CD4-positive, alpha-beta T cell treated with Interleukin-12 subunit alpha and Interleukin-12 subunit beta, for 1 hour (primary cell): ENCODE measurements around the gene CNTN5.

Source experiments
- DNase-seq: peaks from one replicate; pipeline ENCODE4 v3.0.0-alpha.2; 2020

The CNTN5 gene

GRCh38 chr11:99171330-99171729, 150.6 kb downstream of the CNTN5 start:
- no peak for DNase-seq

DNA sequence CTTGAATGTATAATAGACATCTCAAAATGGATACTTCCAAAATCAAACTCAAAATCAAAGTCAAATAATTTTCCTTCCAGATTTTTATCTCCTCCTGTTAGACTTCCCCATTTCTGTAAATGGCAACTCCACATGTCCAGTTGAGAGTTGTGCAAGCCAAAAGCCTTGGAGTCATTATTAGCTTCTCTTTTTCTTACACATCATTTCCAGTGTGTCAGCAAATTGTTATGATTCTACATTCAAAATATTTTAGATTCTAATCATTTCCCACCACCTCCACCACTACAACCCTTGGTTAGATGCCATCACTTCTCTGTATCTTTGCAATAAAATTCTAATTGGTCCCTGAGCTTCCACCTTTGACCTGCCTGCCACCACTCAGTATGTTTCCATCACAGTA, 155.7 kb downstream of the CNTN5 start:
- no peak for DNase-seq

- no peak for DNase-seq
Observed at GRCh38 chr11:99177446-99177845, 156.7 kb downstream of the CNTN5 start.

DNA sequence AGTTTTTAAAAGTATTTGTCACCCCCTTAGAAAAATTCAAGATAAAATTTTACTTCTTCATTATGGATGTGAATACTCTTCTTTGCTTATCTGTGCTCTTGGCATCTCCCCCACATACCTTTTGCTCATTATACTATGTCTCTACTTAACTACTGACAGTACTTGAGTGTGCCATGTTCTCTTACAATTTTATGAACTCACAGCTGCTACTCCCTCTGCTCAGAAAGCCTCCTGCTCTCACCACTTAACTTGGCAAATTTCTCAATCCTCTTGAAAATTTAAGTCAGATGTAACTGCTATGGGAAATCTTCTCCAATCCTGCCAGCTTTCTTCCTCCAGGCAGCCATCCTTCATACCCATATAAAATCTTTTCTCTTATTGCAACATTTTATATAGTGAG, 163.4 kb downstream of the CNTN5 start:
- DNase-seq: no peak

GRCh38 chr11:99188221-99188620, 167.5 kb downstream of the CNTN5 start:
- DNase-seq: no peak

DNA sequence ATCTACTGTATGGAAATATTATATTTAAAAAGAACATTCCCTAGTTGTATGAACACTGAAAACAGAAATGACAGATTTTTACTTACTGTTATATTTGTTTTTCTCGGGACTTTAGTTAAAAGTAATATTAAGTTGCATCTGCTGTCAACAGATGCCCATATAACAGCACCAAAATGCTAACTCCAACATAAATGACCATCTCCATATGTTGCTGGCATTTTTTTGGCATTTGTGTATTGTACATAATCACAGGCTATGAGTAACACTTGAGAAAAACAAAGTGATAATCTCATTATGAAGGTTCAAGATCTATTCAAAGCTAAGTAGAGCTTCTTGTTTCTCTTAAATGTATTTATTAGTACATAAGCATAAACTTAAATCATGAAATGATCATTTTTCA, 172.0 kb downstream of the CNTN5 start:
- DNase-seq: no peak

GRCh38 chr11:99197477-99197876, 176.7 kb downstream of the CNTN5 start:
- DNase-seq: no peak

GRCh38 chr11:99198215-99198614, 177.5 kb downstream of the CNTN5 start:
- no peak for DNase-seq

DNA sequence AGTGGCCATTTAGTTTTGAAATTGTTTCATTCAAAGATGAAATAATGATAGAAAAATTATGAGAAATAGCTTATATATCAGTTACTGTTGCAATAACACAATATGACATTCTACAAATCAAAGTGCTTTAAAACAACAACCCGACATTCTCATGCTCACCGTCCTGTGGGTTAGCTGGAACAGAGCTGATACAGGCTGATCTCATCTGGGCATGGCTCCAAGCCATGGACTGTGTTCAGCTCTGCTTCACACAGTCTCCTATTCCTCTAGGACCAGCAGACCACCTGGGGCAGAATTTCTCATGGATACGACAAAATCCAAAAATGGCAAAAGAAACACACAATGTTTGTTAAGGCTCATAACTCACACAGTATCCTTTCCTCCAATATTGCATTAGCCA, 178.6 kb downstream of the CNTN5 start:
- no peak for DNase-seq

- DNase-seq: no peak
Observed at GRCh38 chr11:99200720-99201119, 180.0 kb downstream of the CNTN5 start.

- DNase-seq: no peak
Observed at GRCh38 chr11:99208813-99209212, 188.1 kb downstream of the CNTN5 start.

DNA sequence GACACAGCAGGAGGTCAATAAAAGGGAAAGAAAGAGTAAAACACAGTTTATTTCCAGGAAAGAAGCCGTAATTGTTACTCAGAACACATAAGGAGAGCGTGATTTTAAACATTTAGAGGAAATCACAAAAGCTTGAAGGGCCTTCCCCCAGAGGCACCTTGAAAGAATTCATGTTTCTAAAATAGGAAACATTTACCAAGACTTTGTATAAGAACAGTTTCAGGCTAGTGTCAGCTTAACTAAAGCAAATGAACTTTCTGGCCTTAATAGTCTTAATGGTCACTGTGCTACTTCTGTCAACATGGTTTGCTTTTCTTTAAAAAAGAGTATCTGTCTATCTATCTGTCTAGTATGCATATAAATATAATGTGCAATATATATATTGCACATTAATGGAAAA, 208.8 kb downstream of the CNTN5 start:
- DNase-seq: no peak

DNA sequence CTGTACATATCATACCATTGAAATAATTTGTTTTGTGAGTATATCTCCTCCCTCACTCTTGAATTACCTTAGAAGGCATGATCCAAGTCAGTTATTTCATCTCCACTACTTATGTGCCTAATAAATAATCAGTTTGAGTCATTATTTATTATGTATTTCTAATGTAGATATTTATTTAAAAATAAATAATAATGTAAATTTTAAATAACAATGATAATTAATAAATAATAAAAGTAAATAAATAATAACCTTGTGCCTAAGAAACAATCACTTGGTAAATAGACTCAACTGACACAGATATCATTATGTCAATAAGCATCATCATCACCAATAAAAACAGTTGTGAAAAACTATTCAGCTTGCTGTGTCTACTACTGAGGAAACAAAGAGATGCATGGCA, 213.8 kb downstream of the CNTN5 start:
- DNase-seq: no peak

GRCh38 chr11:99238401-99238800, 217.7 kb downstream of the CNTN5 start:
- DNase-seq: no peak

DNA sequence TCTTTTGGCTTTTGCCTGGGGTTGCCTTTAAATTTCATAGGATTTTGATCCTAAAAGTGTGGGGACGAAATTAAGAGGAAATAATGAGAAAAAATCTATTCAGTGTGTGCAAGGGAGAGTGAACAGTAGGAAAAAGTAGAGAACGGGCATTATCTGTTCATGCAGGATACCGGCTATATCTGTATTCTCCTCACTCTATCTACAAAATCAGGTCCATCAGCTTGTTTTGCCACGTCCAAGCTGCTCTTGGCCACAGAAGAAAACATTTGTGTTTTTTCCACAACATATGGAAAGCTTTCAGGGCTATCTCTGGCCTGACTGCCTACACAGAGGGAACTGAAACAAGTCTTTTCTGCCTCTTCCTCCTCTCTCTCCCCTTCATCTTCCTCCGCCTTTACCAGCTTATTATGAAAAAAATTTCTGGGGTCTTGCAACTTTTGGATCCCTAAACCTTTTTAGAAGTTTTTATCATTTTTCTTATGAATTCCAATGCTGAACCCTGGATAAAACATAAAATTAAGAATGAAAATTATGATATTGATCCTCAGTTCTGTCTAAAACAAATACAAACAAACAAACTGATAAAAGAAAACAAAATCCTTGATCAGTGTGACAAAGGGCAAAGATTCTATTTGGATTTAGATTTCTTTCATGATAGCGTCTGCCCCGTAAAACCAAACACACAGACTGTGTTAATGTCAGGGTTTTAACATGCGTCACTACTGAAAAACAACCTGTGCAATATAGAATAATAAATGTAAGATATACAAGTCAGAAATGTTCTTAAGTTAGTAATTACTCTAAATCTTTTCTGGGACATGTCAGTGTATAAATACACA, 219.7 kb downstream of the CNTN5 start:
- DNase-seq: no peak

DNA sequence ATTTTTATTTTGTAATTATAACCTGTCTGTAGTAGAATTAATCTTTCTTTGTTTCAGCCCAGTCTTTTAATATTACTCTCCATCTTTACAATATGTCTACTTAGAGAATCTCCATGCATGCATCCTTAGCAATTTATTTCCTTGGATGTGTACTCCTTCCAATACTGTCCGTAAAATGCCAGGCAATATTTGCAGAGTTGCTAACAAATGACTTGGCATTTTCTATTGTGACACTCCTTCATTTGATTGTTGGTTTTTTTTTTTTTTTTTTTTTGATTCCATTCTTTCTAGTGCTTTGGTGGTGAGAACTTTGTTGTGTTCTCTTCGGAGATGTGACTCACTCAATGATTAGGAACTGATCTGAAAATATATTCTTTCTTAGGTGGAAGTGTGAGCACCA, 220.3 kb downstream of the CNTN5 start:
- no peak for DNase-seq

DNA sequence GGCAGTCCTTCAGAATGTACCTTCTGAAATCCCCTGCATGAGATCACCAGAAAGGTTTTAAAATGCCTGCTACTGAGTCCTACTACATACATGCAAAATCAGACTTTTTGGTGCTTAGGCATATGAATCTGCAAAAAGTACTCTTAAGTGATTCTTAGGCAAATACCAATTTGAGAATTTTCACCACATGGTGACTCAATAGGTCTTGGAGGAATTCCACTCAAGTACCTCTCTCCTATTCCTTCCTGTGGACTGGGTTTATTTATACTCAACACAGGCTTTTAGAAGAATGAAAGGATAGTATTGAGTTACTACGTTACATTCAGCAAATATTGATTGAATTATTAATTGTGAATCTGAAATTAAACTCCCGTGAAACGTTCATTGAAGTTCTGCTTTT, 223.9 kb downstream of the CNTN5 start:
- no peak for DNase-seq

DNA sequence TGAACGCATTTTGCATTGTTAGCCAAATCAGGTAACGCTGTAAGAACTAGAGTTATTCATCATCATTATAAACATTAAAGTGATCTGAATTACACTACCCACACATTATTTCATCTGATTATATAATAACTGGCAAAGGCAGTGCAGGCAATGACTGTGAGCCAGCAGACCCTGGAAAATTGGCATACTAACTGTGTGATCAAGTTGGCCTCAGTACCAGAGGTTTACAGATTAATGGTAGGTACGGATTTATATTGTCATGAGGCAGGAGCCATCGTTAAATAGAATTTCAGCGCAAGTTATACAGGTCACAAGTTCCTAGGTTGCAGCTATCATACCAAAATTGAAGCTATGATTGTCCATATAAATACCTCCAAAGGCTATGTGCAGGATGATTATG, 225.4 kb downstream of the CNTN5 start:
- DNase-seq: no peak

DNA sequence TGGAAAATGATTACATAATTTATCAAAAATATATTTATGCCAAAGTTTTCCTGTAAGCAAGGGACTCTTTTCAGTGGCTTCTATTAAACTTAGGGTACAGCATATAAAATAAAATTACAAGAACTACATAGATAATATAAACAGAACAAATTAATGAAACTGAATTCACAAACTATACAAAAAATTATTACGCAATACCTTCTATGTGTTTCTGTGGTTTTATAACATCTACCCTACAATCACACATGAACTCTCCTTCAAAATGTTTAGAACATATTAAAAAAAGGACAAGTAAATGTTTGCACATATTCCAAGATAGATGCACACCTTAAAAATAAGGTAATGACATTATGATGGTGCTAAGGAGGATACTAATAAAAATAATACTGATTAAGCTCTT, 235.9 kb downstream of the CNTN5 start:
- no peak for DNase-seq

DNA sequence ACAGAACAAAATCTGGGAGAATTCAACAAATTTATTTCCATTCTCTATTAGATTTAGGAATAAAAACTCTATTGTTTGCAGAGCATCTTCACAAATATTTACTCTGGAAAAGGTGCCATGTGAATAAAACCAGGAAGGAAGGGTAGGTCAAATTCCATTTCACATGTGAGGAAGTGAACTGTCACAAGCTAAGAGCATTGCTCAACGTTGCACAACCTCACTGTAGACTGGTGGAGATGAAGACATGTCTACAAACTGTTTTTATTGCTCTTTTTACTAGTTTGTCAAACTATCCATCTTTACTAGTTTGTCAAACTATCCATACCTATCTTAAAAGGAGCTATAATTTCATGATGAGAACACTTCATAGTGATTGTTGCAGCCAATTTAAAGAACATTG, 236.4 kb downstream of the CNTN5 start:
- no peak for DNase-seq

DNA sequence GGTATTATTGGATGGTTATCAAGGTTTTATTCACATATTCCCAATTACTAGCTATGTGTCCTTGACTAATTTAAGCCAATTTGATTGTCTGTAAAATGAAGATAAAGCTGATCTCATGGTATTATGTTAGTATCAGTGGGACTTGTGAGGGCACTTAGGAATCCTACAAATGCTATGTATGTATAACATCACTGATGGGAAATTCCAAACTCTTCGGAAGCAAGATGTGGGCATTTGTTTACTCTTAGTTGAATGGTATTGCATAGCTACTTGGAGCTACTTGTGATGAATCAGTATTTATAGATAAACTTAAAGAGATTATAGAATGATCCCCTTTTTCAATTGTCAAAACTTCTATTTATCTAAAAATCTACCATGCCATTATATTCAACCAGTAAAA, 239.9 kb downstream of the CNTN5 start:
- no peak for DNase-seq

- no peak for DNase-seq
Observed at GRCh38 chr11:99268886-99269285, 248.1 kb downstream of the CNTN5 start.

- no peak for DNase-seq
Observed at GRCh38 chr11:99271527-99271926, 250.8 kb downstream of the CNTN5 start.

GRCh38 chr11:99275521-99275920, 254.8 kb downstream of the CNTN5 start:
- DNase-seq: no peak

DNA sequence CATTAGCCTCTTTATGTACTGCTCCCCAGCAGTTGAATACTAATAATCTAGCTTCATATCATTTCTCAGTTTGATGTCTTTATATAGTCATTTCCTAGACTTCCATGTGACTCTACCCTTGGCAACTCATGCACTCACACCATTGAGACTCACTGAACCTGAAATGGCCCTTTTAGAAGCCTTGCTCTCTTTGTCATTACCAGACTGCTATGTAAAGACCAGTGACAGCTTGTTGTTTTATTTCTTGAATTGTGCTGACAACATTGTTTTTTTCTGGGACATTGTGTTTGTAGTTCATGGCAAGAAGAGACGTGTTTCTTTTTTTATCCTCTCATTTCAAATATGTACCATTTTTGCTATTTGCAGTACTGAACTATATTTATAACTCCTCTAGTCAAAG, 256.5 kb downstream of the CNTN5 start:
- DNase-seq: no peak
